GM21723 (cell line): ENCODE data around the gene DUS1L.

Source experiments
- ATAC-seq: cut with Tn5 transposase; IDR thresholded peaks from one replicate; pipeline ENCODE4 v1.9.1; 2021; ENCODE audit warnings: mild to moderate bottlenecking, moderate library complexity; ENCODE audit not compliant: unreplicated experiment

DUS1L gene

DNA sequence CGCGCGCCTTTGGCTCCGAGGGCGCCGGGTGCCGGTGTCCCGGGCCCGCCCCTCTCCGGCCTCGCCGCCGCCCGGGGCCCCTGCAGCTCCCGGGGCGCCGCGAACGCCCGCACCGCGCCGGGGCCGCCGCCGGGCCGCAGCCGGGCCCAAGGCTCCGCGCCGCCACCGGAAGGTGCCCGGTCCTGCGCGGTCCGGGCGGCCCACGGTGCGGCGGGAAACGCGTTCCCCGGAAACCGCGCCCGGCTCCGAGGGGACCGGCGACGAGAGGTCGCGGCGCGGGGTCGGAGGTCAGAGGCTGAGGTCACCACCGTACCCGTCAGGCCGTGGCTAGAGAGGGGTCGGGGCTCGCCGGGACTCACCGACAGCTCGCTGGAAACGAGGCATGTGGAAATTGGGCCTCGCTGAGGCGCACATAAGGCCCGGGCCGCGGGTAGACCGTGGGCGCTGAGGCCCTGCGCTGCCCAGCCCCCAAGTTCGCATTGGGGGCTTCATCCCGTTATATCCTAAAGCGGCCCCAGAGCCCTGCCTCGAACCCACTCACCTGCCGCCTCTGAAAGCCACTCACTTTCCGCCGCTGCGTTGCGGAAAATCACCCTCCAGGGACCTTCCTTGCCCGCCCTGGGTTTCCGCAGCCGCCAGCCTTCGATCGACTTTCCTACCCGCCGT is at the start of gene DUS1L:
DUS1L (minus strand) TSS at position 167 of the 666 bp plus-strand sequence. CDS start 745 bp downstream, outside the sequence.
- ATAC-seq: peak; percentile 68

DNA sequence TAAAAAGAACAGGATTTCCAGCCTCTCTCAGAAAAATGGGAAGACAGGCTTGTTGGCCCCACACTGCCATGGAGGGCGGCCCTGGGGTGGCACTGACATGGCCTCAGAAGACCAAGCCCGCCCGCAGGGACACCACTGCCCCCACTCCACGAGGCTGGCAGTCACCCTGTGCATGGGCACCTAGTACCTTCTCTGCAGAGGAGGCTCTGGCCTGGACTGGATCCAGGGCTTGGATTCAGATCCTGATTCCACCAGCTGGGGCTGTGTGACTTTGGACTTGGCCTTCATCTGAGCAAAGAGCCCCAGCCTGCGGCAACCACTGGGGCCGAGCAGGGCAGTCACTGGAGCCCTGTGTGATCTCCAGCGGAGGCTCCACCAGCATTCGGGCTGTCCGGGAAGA is 49.3 kb upstream of the DUS1L start:
- no peak for ATAC-seq

DNA sequence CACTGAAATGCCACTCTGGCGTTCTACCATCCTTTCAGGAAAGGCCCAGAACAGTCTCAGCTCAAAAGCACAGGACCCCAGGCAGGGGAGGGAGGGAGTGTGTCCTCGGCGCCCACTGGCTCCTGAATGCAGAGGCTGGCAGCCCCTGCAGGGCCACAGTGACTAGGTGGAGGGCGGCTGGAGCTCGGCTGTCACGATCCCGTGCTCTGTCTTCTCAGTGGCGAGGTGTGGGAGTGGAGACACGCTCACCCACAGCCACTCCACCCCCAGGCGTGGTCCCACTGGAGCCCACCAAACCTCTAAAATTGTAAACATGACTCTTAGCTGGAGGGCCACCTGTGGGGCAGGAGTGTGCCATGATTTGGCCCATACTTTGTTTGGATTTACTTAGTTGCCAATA is 48.8 kb upstream of the DUS1L start:
- no peak for ATAC-seq

DNA sequence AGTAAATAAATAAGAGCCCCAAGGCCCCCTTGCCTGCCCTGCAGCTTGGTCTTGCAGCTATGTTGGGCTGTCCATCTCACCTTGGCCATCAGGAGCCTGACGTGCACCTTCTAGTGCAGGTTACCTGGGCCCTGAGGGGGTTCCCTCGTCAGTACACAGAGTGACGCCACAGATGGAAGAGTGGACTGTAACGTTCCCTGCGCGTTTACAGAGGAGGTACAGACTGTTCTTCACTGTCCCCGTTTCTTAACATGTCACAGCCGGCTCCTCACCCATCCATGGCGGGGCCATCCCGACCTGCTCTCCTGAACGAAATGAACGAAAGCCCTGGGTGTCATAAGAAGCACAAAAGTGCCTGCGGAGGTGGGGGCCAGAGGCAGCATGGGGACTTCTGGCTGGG is 48.3 kb upstream of the DUS1L start:
- ATAC-seq: no peak

DNA sequence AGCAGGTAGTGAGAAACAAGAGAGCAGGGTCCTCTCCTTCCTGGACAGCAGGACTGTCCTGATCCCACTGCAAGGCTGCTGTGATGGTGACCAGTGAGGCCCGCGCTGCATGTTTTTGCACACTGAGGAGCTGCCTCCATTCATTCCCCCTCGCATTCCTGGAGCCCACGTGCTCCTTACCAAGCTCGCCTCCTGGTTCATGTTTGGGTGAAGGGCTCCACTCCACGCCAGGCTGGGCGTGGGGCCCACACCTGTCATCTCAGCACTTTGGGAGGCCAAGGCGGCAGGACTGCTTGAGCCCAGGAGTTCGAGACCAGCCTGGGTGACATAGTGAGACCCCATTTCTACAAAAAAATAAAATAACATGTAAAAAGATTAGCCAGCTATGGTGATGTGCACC is 47.8 kb upstream of the DUS1L start:
- ATAC-seq: no peak

DNA sequence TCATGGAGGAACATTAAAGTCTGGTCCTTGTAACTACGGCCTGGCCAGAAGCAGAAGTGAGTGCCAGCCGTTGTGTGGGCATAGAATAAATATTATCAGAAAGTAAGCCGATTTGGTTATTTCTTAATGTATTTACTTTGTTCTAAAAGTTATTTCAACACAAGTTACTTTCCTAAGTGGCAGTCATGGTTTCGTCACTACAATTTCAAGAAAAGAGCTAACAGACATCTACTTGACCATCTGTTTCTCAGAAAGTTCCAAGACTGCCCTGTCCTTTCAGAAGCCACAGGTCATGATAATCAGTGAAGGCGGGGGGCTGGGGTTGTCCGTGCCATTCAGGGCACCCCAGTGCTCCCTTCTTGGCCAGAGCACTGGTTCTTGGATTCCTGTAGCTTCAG is 47.3 kb upstream of the DUS1L start:
- no peak for ATAC-seq

DNA sequence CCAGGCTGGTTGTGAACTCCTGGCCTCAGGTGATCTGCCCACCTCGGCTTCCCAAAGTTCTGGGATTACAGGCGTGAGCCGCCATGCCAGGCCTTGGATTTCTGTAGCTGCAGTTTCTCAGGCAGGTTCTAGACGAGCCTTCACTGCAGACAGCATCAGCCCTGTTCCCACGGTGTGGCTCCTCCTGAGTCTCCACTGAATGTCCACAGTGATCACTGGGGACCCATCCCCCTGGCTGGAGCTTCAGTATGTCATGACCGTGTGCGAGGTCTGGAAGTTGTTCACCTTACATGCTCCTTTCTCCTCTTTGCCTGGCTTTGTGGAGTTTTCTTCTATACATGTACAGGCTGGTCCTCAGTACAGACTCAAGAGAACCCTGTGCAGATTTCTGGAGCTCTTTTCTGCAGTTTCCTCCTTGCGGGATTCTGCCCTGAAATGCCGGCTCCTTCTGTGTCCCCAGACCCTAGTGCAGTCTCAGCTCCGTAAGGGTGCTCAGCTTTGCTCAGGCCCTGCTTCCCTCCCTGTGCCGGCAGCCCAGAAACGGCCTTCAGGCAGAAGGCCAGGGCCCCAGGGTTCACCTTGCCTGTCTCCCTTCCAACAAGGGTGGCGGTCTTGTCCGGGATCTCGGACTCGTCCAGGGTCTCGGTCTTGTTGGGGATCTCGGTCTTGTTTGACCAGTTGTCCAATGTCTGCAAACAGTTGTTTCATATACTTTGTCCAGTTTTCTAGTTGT is 46.7 kb upstream of the DUS1L start:
- no peak for ATAC-seq

DNA sequence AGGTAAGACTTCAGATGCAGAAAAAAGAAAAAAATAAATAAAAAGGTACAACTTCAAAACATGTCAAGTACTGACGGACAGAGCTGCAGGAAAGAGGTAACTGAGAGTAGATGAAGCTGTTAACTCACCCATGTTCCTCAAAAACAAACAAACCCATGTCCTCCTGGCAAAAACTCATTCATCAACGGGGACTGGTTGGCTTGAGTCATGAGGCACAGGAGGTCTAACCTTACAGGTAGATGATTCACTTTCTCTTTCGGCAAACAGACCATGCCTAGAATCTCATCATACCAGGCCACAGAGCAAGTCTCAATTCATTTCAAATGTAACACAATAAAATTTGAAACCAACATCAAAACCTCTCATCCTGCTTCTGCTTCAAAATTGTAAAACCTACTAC is 44.7 kb upstream of the DUS1L start:
- ATAC-seq: no peak

DNA sequence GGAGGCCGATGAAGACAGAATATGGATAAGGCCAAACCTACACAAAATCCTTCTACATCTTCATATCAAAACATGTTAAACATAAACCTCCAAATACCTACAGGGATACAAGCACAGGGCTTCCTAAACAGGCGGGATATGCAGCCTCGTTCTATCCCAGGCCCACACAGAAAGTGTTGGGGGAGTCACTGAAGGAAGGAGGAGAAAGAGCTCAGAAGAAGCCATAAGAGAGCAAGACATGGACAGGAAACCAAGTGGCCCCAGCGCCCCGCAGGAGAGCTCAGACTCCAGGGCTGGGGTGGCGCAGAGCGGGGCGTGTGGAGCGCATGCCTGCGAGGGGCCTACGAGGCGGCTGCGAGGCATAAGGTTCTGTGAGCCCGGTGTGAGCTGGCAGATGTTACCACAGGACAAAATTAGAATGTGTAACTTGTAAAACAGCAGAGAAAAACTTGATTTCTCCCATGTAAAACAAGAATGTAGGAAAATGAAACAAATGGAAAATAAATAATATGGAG is 43.4 kb upstream of the DUS1L start:
- ATAC-seq: no peak

DNA sequence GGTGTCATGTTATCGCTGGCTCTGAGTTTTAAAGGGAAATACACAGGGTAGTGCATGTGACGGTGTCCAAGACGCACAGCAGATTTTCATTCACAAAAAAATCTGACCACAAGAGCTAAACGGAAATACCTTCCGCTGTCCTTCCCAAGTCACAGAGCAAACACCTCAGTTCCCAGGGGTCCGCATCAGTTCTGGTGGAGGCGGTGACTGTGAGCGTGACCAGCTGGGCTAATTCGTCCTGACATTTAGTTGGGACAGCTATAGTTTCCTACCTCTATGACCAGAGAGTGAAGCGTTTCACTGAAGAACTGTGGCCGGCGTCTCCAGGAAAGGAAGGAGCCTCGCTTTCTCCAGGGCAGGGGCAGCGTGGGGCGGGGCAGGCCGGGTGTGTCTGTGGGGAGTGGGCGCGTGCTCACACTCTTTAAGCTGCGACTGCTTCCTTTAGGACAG is 42.9 kb upstream of the DUS1L start:
- no peak for ATAC-seq

DNA sequence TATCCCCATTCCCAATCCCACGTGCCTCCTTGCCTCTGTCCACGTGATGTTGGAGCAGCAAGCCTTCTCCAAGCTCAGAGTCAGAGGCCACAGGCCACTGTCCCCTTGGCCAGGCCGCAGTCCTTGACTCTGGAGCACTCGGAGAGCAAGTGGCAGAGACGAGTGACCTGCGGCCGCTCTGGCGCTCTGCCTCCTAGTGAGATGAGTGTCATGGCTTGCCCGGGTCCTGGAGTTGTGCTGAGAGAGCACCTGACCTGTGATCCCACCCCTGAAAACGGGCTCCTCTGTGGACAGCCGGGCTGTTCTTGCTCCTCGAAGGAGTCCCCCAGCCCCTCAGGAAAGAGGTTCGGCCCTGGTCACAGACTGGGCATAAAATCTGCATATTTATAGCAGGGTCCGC is 42.4 kb upstream of the DUS1L start:
- no peak for ATAC-seq

DNA sequence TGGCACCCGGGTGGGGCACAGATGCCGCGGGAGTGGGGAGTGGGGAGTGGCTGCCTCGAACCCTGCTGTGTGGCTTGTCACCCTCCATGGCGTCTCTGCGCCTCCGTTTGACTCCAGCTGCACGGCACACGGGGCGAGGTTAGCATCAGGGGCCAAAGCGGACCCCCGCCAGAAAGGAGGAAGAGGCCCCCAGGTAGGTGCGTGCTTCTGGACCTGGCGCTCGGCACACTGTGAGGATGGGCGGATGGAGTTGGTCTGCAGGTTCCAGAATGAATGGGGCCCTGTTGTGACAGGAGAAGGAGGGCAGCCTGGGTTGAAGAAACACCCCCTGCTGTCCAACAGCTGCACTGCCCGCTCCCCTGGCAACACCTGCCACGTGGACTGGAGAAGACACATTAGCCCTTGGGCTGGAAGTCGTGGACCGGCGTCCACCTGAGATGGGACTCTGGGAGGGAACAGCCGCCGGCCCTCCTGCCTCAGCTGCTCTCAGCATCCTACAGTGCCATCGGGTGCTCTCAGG is 41.8 kb upstream of the DUS1L start:
- no peak for ATAC-seq

DNA sequence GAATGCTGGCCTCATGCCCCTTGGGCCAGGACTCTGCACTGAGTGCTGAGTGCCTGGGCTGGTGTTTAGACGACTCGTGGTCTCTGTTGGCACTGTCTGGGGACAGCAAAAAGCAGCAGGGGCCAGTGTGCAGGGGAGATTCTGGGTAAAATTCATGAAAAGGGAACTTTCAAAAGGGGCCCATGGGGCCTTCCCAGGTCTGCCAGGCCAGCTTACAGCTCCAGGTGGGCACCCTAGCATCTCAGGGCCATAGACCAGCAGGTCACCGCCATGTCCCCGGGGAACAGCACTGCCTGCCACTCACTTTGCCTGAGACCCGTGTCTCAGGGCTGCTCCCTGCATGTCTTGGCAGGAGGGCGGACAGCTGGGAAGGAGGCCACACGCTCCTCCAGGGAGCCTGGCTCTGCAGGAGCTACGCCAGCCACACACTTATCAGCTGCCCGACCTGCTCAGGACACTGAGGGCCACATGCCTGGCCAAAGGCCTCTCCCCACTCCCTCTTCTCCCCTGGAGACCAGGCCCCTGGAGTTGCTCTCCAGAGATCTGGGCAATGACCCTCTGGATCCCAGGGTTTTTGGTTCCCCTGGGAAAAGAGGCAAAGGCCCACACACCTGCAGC is 41.2 kb upstream of the DUS1L start:
- no peak for ATAC-seq

DNA sequence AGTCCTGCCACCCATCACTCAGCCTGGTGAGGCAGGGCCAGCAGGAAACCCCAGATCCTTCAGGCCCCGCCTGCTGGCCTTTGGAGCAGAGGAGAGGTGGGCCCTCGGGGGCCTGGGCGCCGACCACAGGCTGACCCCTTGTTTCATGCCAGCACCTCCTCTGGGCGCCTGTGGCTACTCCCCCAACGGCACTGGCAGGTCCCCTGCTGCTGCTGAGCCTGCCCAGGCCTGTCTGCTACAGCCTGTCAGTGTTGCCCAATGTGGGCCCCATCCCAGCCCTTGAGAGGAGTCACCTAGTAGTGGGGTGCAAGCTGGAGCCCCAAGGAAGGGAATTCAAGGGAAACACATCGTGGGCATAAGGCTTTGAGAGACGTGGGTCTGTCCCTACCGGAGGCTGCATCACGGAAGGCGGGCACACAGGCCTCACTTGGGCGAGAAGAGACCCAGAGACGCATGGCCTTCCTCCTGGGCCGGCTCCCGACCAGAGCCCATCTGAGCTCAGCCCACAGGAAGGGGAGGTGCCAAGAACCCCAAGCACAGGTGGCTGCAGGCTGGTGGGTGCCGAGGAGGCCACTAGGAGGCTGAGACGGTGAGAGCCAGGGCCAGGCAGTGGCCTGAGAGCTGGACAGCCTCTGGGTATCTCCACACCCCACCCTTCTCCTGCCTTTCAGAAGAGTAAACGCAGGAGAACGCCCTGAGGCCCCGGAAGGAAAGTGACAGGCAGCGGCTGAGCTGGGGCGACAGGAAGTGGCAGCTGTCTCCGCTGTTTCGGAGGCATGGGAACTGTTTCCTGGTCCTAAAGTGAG is 40.5 kb upstream of the DUS1L start:
- ATAC-seq: peak; percentile 74

DNA sequence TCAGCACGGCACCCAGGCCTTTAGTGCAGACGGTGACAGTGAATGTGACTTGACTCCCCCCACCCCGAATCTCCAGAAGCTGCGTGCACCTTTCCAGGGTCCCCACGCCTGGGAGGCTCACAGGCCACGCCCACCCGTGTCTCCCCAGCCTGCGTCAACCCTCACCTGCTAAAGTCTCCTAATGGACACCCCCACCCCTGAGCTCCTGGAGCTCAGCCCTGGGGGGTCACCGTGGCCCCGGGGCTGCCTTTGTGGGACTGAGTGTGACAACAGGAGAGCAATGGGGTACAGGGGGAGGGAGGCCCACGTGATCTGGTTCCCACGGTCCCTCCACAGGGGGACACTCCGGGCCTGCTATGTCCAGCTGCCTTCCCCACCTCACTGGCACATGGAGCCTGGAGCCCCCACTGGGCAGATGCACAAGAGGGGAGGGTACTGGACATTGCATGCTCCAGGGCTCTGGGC is 39.8 kb upstream of the DUS1L start:
- ATAC-seq: no peak

DNA sequence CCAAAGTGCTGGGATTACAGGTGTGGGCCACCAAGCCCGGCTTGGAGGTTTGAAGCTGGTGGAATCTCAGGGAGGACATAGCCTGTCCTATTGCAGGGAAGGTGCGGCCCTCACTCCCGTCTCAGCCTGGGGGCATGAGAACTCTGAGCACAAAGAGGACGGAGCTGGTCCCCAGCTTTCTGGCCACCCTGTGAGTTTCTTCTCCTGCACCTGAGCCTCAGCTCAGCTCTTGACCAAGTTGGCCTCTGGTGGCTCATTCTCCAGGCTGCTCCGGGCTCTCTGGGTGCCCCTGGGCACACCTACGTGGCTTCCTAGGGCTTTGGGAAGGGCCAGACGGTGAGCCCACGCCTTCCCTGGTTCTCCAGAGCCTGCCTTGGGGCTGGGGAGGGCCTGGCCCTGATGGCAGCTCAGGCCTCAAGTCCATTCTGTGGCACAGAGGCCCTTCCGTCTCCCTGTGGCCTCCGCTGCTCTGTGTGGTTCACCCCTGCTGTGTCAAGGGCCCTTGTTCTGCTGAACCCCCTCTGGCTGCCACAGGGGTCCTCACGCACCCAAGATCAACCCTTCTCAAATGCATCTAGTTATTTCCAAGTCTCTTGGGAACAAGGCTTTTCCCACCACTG is 39.3 kb upstream of the DUS1L start:
- no peak for ATAC-seq

DNA sequence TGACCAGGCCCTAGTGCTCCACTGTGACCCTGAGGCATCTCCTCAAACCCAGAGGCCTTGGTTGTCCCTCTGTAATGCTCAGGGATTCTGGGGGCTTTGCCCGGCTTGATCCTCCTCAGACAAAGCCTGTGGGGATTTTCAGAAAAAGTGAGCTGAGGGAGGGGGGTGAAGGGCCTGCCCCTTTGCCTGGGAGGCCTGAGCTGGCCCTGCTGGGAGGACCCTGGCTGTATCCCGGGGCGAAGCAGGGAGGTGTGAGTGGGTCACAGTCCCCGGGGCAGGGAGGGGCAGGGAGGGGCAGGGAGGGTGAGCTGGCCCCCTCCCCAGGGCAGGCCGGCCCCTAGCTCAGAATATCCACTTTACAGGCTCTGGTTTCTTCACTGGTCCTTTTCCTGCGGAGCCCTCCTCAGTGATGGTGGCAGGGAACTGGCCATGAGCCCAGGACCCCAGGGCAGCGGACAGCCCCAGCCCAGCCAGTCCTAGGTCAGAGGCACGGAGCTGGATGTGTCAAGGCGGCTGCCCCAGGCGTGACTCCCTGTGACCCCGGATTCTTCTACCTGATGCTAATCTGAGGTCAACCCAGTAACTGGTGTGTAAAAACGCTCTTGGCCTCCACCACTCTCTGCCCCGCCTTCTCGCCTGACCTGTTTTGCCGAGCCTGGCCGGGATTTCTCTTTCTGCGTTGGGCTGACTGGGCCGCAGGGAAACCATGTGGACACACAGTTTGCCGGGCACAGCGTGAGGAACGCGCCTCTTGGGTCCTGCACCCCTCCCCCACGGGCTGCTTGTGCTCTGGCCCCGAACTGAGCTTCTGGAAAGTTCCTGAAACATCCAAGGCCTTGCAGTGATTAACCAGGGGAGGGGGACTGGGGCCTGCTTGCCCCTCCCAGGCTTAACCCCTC is 38.2 kb upstream of the DUS1L start:
- no peak for ATAC-seq

DNA sequence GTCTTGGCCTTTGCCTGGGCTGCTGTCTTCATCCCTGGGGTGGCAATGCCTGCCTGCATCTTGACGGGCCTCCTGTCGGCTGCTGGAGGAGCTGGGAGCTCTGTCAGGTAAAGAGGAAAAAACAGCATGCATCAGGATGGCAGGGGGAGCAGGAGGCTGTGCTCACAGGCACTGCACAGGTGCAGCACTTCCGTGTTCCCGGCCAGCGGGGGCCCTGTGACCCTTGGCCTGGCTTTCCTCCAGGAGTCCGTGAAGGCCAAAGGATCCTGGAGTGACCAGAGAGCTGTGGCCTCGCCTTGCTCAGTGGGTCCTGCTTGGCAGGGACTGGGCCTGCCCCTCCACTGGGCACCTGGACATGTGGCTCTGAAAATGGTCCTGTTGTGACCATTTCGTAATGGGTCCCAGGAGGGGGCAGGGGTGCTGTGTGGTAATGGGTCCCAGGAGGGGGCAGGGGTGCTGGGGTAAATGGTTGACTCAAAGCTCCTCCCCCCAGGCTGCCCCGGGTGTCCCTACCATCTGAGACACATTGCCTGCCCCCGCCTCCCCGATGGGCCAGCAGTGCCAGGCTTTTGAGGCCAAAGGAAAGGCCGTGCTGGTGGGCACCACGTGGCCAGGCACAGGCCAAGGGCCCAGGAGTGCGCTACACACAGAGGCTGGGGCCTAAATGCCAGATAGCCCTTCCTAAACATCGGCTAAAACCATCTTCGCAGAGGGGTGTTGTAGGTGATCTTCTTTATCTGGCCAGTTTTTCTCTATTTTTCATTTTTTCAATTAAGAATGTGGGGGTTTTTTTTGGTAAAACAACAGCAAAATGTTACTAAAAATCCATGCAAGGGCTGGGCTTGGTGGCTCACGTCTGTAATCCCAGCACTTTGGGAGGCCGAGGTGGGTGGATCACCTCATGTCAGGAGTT is 36.4 kb upstream of the DUS1L start:
- ATAC-seq: no peak
